HG02981 (cell line): ENCODE measurements around the gene ADAMTS9.
"Not testable (repeated sequence)": the region's sequence is repeated elsewhere in the genome, so short reads cannot be mapped to it uniquely, and the experiment has no call there.

Source experiments
- ATAC-seq: cut with Tn5 transposase; IDR thresholded peaks from one replicate; pipeline ENCODE4 v1.9.1; 2021; ENCODE audit warnings: mild to moderate bottlenecking, moderate library complexity; ENCODE audit not compliant: unreplicated experiment

The ADAMTS9 gene

DNA sequence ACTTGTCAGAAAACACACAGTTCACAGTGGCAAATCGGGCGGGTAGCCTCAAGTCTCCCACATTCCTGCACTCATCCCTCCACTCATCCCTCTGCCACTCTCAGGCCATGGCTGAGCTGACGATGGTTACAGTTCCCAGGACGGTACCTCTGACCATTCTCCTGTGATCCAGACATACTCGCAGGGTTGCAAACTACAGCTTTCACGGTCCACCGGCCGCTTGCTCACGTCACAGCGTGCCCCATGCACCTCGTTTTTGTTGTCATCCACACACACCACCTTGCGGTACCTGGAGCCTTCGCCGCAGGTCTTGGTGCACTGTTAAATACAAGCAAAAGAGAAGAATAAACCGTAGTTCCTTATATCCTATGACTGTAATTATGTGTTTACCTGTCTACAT, 137.1 kb downstream of the ADAMTS9 start:
- ATAC-seq: no peak

GRCh38 chr3:64549869-64550268, 137.9 kb downstream of the ADAMTS9 start:
- ATAC-seq: no peak

DNA sequence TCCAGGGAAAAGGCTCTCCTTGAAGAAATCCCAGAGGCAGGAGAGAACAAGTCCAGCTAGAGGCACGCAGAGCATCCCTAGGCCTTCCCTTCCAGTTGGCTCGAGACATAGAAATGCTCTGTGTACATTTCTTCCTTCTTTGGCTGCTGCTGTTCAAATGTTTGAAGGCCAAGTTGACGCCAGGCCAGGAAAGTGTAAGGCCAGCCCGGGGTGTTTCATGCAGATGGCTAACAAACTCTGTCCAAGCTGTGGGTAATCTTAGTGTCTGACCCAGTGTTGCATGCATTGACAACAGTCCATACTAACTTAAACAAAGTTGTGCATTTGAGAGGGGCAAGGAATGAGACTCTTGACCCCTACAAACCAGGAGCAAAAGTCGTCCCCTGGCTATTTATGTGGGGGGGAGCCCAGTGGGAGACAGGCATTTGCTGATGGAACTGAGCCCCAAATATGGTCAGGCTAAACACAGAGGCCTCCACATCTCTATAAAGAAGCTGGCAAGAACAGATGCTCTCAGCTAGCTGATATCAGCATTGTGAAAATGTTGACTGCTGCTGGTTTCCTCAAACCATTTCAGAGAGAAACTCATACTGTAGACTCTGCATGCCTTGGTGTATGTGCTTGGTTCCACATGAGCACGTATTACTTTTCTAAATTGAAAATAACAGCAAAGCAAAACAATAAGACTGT, 139.5 kb downstream of the ADAMTS9 start:
- no peak for ATAC-seq

- ATAC-seq: no peak
Measured at GRCh38 chr3:64546856-64547255, 140.9 kb downstream of the ADAMTS9 start.

GRCh38 chr3:64545239-64545638, 142.6 kb downstream of the ADAMTS9 start:
- not testable (repeated sequence) for ATAC-seq

GRCh38 chr3:64541803-64542202, 146.0 kb downstream of the ADAMTS9 start:
- no peak for ATAC-seq

- no peak for ATAC-seq
Measured at GRCh38 chr3:64539451-64540196, 148.2 kb downstream of the ADAMTS9 start.

DNA sequence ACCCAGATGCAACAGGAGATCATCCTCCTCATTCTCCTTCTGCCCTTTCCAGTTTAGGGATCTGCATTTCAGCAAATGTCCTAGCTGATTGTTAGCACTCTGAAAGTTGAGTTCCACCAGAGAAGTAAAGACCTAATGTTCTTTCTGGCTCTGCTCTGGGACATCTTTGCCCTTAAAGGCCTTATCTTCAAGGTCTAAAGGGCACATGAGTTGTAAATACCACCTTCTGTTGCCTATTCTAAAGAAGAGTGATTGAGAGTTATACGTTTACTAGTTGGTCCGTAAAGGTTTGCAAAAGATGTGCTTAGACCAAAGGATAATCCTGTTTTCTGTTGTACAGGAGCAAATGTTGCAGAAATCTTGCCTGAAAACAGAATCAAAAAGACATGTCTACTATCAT, 151.6 kb downstream of the ADAMTS9 start:
- ATAC-seq: no peak

DNA sequence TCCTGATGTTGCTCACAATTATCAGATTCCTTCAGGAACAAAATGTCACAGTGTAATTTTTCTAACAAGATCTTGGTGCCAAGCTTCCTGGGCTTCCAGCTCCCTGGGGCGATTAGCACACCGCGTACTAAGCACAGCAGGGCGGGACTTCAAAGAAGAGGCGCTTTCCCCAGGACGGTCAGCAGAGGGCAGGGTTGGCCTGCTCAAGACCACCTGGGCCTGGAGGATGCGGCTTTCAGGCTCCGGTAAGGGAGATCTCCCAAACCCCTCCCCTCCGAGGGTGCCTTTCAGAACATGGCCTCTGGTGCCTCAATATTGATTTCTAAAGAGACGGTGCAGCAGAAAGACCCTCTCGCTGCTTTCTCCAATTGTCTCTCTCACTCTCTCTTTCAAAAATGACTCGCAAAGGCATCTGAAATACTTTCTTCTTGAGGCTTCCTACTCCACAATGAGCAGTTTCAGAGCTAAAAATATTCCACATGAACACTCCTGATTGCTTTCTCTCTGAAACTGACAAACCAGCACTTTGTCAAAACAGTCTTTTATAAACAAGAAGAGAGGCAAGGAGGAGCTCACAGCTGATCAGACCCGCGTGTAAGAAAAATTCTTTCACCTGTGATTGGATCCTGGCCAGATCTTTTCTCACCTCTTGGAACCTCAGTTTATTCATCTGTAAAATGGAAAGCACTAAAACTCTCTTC, 154.0 kb downstream of the ADAMTS9 start:
- peak; percentile 96 for ATAC-seq

DNA sequence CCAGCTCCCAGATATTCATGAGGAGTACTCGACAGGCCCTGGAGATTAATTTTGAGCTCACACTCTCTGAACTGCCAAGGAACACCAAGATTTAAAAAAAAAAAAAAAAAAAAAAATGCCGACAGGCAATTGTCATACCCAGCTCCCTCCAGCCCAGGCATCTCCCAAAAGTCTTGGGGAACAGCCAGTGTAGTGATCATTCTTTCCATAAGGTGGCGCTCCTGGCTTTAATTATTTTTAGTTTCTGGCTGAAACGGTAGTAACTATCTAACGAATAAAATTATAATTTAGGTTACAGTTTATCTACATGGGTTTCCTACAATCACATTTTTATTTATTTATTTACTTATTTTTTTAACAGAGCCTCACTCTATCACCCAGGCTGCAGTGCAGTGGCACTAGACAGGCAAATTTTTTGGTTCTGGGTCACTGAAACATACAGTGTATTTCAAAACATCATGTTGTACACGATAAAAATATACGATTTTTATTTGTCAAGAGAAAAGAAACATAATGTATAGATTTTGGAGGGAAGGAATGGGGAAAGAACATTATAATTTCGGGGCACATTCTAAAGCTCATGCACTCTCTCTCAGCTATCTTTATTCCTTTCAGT, 157.3 kb downstream of the ADAMTS9 start:
- no peak for ATAC-seq

DNA sequence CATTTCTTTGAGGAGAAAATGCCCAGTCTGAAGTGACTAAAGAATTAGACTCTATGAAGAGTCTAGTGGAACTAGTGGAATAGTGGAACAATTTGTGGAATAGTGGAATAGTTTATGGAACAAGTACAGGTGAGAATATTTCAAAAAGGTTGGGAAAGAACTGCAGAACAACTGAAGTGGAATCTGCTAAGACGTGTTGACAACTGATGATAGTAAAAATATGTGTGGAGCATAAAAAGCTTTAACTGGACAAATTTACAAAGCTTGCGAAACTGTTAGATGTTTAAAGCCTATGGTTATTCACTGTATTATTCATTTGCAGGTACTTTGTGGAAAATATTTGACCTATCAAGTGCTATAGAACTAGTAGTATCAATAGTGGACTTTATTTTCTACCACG, 164.5 kb downstream of the ADAMTS9 start:
- no peak for ATAC-seq

DNA sequence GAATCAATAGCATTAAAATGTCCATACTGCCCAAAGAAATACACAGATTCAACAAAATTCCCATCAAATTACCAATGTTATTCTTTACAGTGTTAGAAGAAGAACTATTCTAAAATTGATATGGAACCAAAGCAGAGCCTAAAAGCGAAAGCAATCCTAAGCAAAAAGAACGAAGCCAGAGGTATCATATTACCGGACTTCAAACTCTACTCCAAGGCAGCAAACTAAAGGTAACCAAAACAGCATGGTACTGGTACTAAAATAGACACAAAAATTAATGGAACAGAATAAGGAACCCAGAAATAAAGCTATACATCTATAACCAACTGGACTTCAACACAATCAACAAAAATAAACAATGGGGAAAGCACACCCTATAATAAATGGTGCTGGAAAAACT, 167.5 kb downstream of the ADAMTS9 start:
- ATAC-seq: no peak

- ATAC-seq: no peak
Measured at GRCh38 chr3:64518950-64519349, 168.8 kb downstream of the ADAMTS9 start.

DNA sequence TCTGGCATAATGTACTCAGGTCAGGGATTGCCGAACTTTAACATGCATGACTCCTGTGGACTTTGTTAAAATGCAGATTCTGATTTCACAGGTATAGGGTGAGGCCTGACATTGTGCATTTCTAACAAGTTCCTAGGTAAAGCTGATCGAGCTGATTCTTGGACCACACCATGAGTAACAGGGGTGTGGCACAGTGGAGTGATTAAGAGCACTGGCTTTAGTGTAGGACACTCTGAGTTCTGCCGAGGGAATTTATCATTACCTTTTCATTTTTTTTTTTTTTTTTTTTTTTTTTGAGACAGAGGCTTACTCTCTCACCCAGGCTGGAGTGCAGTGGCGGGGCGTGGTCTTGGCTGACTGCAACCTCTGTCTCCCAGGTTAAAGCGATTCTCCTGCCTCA, 169.3 kb downstream of the ADAMTS9 start:
- ATAC-seq: no peak

GRCh38 chr3:64514889-64515288, 172.9 kb downstream of the ADAMTS9 start:
- no peak for ATAC-seq

- ATAC-seq: no peak
Measured at GRCh38 chr3:64509206-64509605, 178.6 kb downstream of the ADAMTS9 start.

DNA sequence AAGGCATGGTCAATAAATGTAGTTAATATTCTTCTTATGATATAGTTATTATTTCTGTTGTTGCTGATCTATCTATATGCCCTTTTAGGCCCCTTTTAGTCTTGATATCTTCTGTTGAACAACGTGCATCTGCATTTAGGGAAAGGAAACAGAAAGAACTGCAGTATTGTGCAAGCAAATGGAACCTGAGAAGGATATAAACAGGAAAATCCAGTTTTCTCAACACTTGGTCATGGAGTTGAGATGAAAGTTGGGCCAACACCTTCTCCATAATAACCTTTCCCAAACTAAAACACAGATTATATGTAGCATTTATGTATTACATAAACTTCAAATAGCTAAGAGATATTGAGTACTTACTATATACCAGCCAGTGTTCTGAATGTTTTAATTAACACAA, 179.7 kb downstream of the ADAMTS9 start:
- ATAC-seq: no peak

DNA sequence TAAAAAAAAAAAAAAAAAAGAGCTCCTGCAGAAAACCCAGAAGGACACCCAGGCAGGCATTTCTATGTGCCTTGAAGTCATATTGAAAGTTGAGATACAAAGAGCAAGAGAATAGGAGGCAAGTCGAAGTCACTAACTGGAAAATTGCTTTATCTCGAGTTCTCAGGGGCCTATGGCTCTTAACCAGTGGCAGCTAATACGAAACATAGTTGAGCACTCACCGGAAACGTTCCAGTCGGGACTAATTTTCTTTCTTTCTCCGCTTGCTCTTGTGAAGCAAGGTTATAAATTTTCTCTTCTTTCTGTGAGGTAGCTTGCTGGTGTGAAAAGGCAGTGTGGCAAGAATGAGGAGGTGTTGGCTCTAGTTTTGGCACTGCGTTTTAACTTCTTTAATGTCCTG, 181.5 kb downstream of the ADAMTS9 start:
- no peak for ATAC-seq

DNA sequence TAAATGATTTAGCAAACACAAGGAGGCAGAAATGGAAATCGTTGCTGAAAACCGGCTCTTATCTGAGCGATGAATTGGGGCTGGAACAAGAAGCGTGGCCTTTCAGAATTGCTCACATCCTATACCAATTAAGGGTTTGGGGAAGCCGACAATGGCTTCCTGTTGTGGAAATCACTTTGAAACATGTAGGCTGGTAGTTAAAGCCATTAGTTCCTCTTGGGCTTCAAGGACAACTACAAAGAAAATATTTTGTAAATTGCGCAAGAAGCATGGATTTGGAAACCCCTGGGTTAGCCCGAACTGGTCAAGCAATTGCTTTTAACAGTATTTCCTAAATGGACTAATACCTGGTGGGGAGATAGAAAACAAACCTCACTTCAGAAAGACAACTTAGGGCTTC, 182.4 kb downstream of the ADAMTS9 start:
- ATAC-seq: no peak

DNA sequence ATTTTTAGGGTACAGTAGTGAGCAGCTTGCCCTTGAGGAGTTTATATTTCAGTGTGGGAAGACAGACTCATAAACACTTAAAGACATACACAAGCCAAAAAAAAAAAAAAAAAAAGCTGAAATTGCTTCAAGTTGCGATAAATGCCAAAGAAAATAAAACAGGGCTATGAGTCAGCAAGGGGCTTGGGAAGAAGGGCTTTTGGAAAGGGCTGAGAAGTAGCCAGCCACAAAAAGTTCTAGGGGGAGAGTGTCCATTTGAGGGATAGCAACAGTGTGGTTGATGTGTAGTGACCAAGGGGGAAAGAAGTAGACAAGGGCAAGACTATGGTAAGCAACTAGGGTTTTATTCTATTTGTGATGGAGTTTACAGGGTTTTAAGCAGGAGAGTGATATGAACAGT, 185.5 kb downstream of the ADAMTS9 start:
- no peak for ATAC-seq

GRCh38 chr3:64501298-64501906, 186.4 kb downstream of the ADAMTS9 start:
- no peak for ATAC-seq
